Neural progenitor cell (in vitro differentiated cells): ENCODE results near the gene RIOK3.
"Not testable (repeated sequence)": the region's sequence is repeated elsewhere in the genome, so short reads cannot be mapped to it uniquely, and the experiment has no call there.

Experiments
- EZH2 ChIP-seq: fragments of 200-600 bp; sonication (generic); IDR thresholded peaks from 2 replicates; pipeline ENCODE4 v1.6.1; 2017; ENCODE audit warnings: antibody characterized with exemption, mild to moderate bottlenecking, moderate library complexity
- EZH2phosphoT487 ChIP-seq: fragments of 200-600 bp; sonication (generic); IDR thresholded peaks from 2 replicates; pipeline ENCODE4 v1.6.1; 2017; ENCODE audit warnings: antibody characterized with exemption
- TF ChIP-seq, protein P1 (sequence below): fragments of 200-600 bp; sonication (generic); IDR thresholded peaks from 2 replicates; pipeline ENCODE4 v1.5.1; 2017; ENCODE audit warnings: antibody characterized with exemption, mild to moderate bottlenecking

DNA sequence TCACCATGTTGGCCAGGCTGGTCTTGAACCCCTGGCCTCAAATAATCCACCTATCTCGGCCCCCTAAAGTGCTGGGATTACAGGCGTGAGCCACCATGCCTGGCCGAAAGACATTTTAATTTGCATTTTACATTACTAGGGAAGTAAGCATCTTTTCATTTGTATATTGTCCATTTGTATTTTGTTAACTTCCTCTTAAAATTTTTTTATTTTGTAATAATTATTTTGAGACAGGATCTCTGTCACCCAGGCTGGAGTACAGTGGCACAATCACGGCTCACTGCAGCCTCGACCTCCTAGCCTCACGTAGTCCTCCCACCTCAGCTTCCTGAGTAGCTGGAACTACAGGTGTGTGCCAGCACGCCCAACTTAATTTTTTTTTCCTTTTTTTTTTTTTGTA is 59.1 kb downstream of the RIOK3 start:
- TF ChIP-seq, protein P1, sequence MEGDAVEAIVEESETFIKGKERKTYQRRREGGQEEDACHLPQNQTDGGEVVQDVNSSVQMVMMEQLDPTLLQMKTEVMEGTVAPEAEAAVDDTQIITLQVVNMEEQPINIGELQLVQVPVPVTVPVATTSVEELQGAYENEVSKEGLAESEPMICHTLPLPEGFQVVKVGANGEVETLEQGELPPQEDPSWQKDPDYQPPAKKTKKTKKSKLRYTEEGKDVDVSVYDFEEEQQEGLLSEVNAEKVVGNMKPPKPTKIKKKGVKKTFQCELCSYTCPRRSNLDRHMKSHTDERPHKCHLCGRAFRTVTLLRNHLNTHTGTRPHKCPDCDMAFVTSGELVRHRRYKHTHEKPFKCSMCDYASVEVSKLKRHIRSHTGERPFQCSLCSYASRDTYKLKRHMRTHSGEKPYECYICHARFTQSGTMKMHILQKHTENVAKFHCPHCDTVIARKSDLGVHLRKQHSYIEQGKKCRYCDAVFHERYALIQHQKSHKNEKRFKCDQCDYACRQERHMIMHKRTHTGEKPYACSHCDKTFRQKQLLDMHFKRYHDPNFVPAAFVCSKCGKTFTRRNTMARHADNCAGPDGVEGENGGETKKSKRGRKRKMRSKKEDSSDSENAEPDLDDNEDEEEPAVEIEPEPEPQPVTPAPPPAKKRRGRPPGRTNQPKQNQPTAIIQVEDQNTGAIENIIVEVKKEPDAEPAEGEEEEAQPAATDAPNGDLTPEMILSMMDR = not testable (repeated sequence)
- TF ChIP-seq EZH2phosphoT487, EZH2: not testable (repeated sequence)
